BJ (cell line): ENCODE measurements around the gene CTNNAL1. TPM values are rescaled to one million over a fixed set of nuclear protein-coding genes. Genes with fewer than 3 reads are reported as not detected.
A peak's percentile ranks its signal among the peaks of the same experiment; 100 is the strongest.

Source experiments
- CTCF ChIA-PET: fragments of 350-600 bp; formaldehyde crosslinking; extraction: SDS; loops from one replicate; lab custom pipeline; 2021; ENCODE audit warnings: antibody characterized with exemption, inconsistent platforms; lab: Yijun Ruan, JAX
- POLR2A ChIA-PET: fragments of 300-600 bp; sonication (Branson Sonifier 250); formaldehyde crosslinking; extraction: SDS; loops from one replicate; lab custom pipeline; 2021; ENCODE audit warnings: antibody characterized with exemption; lab: Charles Lee
- DNase-seq: peaks from one replicate; pipeline ENCODE4 v3.0.0-alpha.2; 2011; ENCODE audit warnings: low read depth
- H3K27me3 ChIP-seq: 2 replicates; pipeline ENCODE4 v1.6.0; 2011; ENCODE audit warnings: low read length; ENCODE audit not compliant: control insufficient read depth, insufficient read depth
- H3K36me3 ChIP-seq: 2 replicates; pipeline ENCODE4 v1.5.1; 2011; ENCODE audit warnings: low read length; ENCODE audit not compliant: control insufficient read depth, insufficient read depth
- H3K4me3 ChIP-seq: 2 replicates; pipeline ENCODE4 v1.5.1; 2011; ENCODE audit warnings: low read depth, mild to moderate bottlenecking, control low read depth, low read length
- polyA plus RNA-seq: library from polyadenylated mRNA; depleted of rRNA; stranded (reverse); fragments of >200 nt; gene quantifications from 2 replicates; pipeline ENCODE4 v1.2.3, GENCODE V29; 2011
- TF ChIP-seq, protein P1 (sequence below): IDR thresholded peaks from 2 replicates; pipeline ENCODE4 v1.5.1; 2011; ENCODE audit warnings: low read depth, mild to moderate bottlenecking, control low read depth, inconsistent platforms, low read length, moderate library complexity; ENCODE audit not compliant: insufficient read depth

The CTNNAL1 gene
- polyA plus RNA-seq, 1 experiment, result 32.6 TPM

GRCh38 chr9:109035684-109036423 lies 22.6 kb upstream of the CTNNAL1 start:
- DNase-seq, result peak; percentile 78
- H3K36me3 ChIP-seq, result no peaks in the 10 kb centered on the region
- ChIA-PET CTCF (no interaction called here), POLR2A (interaction anchor here (0.7 kb wide), 1 partner anchor 17 kb away, joined by 3 read pairs; no protein-coding TSS in a partner anchor)
- H3K27me3 ChIP-seq, result no peaks in the 10 kb centered on the region
- no peak overlapping the region for H3K4me3 ChIP-seq
- TF ChIP-seq, protein P1, sequence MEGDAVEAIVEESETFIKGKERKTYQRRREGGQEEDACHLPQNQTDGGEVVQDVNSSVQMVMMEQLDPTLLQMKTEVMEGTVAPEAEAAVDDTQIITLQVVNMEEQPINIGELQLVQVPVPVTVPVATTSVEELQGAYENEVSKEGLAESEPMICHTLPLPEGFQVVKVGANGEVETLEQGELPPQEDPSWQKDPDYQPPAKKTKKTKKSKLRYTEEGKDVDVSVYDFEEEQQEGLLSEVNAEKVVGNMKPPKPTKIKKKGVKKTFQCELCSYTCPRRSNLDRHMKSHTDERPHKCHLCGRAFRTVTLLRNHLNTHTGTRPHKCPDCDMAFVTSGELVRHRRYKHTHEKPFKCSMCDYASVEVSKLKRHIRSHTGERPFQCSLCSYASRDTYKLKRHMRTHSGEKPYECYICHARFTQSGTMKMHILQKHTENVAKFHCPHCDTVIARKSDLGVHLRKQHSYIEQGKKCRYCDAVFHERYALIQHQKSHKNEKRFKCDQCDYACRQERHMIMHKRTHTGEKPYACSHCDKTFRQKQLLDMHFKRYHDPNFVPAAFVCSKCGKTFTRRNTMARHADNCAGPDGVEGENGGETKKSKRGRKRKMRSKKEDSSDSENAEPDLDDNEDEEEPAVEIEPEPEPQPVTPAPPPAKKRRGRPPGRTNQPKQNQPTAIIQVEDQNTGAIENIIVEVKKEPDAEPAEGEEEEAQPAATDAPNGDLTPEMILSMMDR, result no peak

DNA sequence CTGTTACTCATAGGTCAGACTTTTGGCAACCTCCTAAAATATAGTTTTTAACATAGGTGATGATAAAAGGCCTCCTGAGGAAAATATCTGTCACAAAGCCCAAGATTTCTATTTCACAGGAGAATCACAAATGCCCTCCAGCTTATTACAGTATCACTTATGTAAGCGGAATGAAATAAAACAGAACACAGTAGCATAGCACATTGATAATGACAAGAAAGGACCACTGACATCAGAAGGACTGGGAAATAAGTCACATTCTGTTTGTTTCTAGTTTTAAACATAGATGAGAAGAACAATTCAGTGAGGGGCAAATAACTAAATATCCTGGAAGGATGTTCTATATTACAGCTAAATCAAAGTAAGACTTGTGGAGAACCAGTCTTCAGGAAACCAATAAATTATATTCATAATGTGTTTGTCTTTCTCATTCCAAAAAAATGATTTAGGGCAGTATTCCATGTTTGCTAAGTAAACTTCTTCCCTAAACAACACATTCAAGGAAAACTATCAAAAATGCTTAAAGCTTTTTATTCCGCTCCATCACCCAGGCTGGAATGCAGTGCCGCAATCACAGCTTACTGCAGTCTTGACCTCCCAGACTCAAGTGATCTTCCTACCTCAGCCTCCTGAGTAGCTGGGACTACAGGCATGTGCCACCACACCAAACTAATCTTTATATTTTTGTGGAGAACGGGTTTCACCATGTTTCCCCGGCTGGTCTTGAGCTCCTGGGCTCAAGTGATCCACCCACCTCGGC lies 20.8 kb upstream of the CTNNAL1 start:
- TF ChIP-seq, protein P1, result no peak
- no peak overlapping the region for H3K4me3 ChIP-seq
- H3K36me3 ChIP-seq, result no peaks in the 10 kb centered on the region
- ChIA-PET POLR2A (interaction anchor here (0.5 kb wide), 1 partner anchor 21 kb away, joined by 3 read pairs; the partner anchor contains the start of gene CTNNAL1), CTCF (interaction anchor here (1.3 to 1.4 kb wide), 2 partner anchors 18 to 20 kb away, joined by 3 read pairs; no protein-coding TSS in a partner anchor)
- DNase-seq, result no peak
- no peaks in the 10 kb centered on the region for H3K27me3 ChIP-seq

DNA sequence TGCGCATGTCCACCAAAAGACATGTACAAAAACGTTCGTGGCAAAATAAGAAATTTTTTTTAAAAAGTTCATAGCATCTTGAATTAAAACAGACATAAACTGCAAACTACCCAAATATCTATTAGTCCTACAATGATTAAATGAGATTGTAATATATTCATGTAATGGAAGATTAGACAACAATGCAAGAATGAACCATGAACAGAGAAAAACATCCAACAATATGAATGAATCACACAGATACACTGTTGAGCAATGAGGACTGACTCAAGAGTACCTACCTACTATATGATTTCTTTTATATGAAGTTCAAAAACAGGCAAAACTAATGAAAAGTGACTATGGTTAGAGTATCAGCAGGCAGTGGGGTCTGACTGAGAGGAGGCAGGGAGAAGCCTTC lies 17.9 kb upstream of the CTNNAL1 start:
- H3K36me3 ChIP-seq, result no peaks in the 10 kb centered on the region; the same call in 1 of the 2 replicates
- TF ChIP-seq, protein P1, result no peak
- H3K27me3 ChIP-seq, result no peaks in the 10 kb centered on the region
- no peak for DNase-seq
- ChIA-PET CTCF (no interaction called here), POLR2A (no interaction called here)
- no peak overlapping the region for H3K4me3 ChIP-seq

DNA sequence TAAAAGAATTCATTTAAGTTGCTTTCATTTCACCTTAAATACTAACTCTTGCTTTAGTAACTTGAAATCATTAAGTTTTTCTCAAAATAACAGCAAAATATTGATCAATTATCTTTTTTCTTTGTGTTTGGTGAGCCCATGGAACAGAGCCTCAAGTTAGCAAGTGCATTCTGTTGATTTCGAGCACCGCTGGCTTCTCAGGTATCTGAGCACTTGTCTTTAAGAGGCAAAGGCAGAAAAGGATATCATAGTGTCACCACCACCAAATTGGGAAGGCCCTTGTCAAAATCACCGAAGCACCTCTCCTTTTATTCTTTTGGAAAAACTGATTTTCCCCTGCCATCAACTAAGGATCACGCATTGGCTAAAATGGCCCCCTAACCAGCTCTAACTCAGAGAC lies 17.1 kb upstream of the CTNNAL1 start:
- Histone ChIP-seq H3K27me3 (no peaks in the 10 kb centered on the region), H3K4me3 (no peak overlapping the region), H3K36me3 (no peaks in the 10 kb centered on the region; the same call in 1 of the 2 replicates)
- POLR2A ChIA-PET, result no interaction called here
- DNase-seq, result no peak
- CTCF ChIA-PET, result no interaction called here
- TF ChIP-seq, protein P1, result no peak

DNA sequence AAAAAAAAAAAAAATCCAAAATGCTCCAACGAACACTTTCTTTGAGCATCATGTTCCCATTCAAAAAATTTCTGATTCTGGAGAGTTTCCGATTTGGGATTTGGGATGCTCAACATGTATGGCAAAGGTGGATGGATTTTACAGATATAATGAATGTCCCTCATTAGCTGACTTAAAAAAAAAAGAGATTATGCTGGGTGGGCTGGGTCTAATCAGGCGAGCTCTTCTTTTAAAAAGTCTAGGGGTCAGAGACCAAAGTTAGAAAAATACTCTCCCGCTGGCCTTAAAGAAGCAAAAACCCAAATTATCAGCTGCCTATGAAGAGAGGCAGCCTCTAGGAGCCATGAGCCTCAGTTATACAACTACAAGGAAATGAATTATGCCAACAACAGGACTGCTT lies 15.2 kb upstream of the CTNNAL1 start:
- CTCF ChIA-PET, result interaction anchor here (0.6 kb wide), 1 partner anchor 29 kb away, joined by 3 read pairs; no protein-coding TSS in a partner anchor
- TF ChIP-seq, protein P1, result no peak
- Histone ChIP-seq H3K27me3 (no peaks in the 10 kb centered on the region), H3K36me3 (no peaks in the 10 kb centered on the region; the same call in 1 of the 2 replicates), H3K4me3 (no peak overlapping the region)
- DNase-seq, result no peak
- POLR2A ChIA-PET, result no interaction called here
